Upper lobe of left lung (tissue), 4 donors: Measurements from ENCODE around the gene BIRC2.

Source experiments
- CTCF ChIP-seq, 6 experiments: fragments of 450-650 bp in 4 of 6; fragments of 200-600 bp in 2 of 6; sonication (generic) in 2 of 6; IDR thresholded peaks; one replicate each; pipeline ENCODE4 v1.5.1; 2016 to 2019; ENCODE audit warnings: antibody characterized with exemption in 6 of 6
- EP300 ChIP-seq, 4 donors: sonication (generic); formaldehyde crosslinking; IDR thresholded peaks; one replicate each; pipeline ENCODE4 v1.5.1; 2017; ENCODE audit warnings: antibody characterized with exemption in 4 of 4, control low read depth in 2 of 4
- POLR2A ChIP-seq, 4 donors: fragments of 450-650 bp; IDR thresholded peaks; one replicate each; pipeline ENCODE4 v1.5.1; 2016 to 2017; ENCODE audit warnings: antibody characterized with exemption in 4 of 4, mild to moderate bottlenecking in 2 of 4
- POLR2AphosphoS5 ChIP-seq, 2 donors: sonication (generic); formaldehyde crosslinking; IDR thresholded peaks; one replicate each; pipeline ENCODE4 v1.5.1; 2017; ENCODE audit warnings: antibody characterized with exemption in 2 of 2

DNA sequence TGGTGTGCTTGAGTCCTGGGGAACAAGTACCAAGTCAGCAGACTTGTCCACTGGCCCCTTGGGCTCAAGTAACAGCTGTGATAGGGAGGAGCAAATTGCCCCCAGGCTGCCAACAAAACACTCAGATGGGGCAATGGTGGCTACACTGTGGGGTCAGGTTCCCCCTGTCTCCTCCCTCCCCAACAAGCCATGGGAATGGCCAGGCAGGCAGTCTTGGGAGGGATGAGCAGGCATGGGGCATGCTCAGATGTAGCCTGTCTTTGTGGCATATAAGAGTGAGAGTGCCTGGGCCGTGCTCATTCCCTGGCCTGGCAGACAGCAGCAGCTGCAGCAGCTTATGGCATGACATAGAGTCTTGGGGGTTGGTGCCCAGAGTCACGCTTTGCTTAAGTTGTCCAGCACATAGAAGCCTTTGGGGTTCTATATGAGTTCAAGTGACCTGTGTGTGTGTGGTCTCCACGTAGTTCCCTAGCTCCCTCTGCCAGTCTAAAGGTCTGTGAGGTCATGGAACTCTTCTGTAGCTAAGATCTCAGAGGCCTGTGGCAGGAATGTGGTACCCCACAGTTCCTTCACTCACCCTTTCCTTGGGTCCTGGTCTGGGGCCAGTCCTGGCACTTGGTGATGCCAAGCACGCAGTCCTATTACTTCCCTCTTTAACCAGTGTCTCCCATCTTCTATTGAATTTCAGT, 44.7 kb downstream of the BIRC2 start:
- no peak for TF ChIP-seq EP300 (IDR thresholded peaks at IDR 0.05)
- TF ChIP-seq POLR2A (IDR thresholded peaks at IDR 0.05), result no peak
- TF ChIP-seq CTCF (IDR thresholded peaks at IDR 0.05), result no peak
- TF ChIP-seq POLR2AphosphoS5 (IDR thresholded peaks at IDR 0.05), result no peak
